ENCODE results near the gene DGKB. TPM values are rescaled to one million over a fixed set of nuclear protein-coding genes. Genes with fewer than 3 reads are reported as not detected.

Gene DGKB
- total RNA-seq, 1 donor from 2014 or later = 0.32 TPM

DNA sequence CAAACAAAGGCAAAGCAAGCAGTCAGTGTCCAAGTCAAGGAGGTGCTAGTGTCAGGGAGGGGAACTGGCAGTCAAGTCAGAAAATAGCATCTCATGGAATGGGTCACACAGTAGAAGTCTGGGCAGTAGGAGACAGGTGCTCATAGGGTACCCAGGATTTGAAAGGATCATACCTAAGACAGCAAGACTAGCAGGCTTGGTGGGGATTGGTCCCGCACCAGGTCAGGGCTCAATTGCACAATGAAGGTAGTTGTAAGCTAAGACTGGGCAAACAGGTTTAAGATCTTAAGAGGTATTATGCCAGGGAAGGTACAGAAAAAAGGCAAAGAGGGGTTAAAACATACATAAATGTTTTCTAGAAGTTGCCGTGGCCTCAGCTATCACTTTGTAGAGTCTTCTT lies 731.7 kb downstream of the DGKB start:
- H3K27ac Mint-ChIP-seq (ENCODE audit: unreplicated experiment) = no peak overlapping the region
- no peaks in the 10 kb centered on the region for H3K4me1 Mint-ChIP-seq (ENCODE audit: unreplicated experiment)
- H3K9me3 Mint-ChIP-seq (ENCODE audit: unreplicated experiment) = peaks cover 10% of the 10 kb centered on the region
- DNase-seq (ENCODE audit: extremely low spot score, unreplicated experiment) = no peak
- no peaks in the 10 kb centered on the region for H3K27me3 Mint-ChIP-seq (ENCODE audit: unreplicated experiment)
- H3K36me3 Mint-ChIP-seq (ENCODE audit: unreplicated experiment) = no peaks in the 10 kb centered on the region
- H3K4me3 Mint-ChIP-seq (ENCODE audit: unreplicated experiment) = no peak overlapping the region
- TF ChIP-seq, protein P1, sequence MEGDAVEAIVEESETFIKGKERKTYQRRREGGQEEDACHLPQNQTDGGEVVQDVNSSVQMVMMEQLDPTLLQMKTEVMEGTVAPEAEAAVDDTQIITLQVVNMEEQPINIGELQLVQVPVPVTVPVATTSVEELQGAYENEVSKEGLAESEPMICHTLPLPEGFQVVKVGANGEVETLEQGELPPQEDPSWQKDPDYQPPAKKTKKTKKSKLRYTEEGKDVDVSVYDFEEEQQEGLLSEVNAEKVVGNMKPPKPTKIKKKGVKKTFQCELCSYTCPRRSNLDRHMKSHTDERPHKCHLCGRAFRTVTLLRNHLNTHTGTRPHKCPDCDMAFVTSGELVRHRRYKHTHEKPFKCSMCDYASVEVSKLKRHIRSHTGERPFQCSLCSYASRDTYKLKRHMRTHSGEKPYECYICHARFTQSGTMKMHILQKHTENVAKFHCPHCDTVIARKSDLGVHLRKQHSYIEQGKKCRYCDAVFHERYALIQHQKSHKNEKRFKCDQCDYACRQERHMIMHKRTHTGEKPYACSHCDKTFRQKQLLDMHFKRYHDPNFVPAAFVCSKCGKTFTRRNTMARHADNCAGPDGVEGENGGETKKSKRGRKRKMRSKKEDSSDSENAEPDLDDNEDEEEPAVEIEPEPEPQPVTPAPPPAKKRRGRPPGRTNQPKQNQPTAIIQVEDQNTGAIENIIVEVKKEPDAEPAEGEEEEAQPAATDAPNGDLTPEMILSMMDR (IDR thresholded peaks at IDR 0.05) = no peak

GRCh38 chr7:14158111-14158510 lies 744.4 kb downstream of the DGKB start:
- H3K27ac Mint-ChIP-seq (ENCODE audit: unreplicated experiment) = no peak overlapping the region
- no peaks in the 10 kb centered on the region for H3K36me3 Mint-ChIP-seq (ENCODE audit: unreplicated experiment)
- no peaks in the 10 kb centered on the region for H3K27me3 Mint-ChIP-seq (ENCODE audit: unreplicated experiment)
- no peaks in the 10 kb centered on the region for H3K4me1 Mint-ChIP-seq (ENCODE audit: unreplicated experiment)
- H3K9me3 Mint-ChIP-seq (ENCODE audit: unreplicated experiment) = no peaks in the 10 kb centered on the region
- H3K4me3 Mint-ChIP-seq (ENCODE audit: unreplicated experiment) = no peak overlapping the region
- TF ChIP-seq, protein P1 (IDR thresholded peaks at IDR 0.05) = no peak
- no peak for DNase-seq (ENCODE audit: extremely low spot score, unreplicated experiment)

GRCh38 chr7:14156436-14156835 lies 746.1 kb downstream of the DGKB start:
- Mint-ChIP-seq H3K36me3 (ENCODE audit: unreplicated experiment) (no peaks in the 10 kb centered on the region), H3K4me1 (ENCODE audit: unreplicated experiment) (no peaks in the 10 kb centered on the region), H3K4me3 (ENCODE audit: unreplicated experiment) (no peak overlapping the region), H3K27me3 (ENCODE audit: unreplicated experiment) (no peaks in the 10 kb centered on the region), H3K27ac (ENCODE audit: unreplicated experiment) (no peak overlapping the region), H3K9me3 (ENCODE audit: unreplicated experiment) (no peaks in the 10 kb centered on the region)
- DNase-seq (ENCODE audit: extremely low spot score, unreplicated experiment) = no peak
- TF ChIP-seq, protein P1 (IDR thresholded peaks at IDR 0.05) = no peak

GRCh38 chr7:14148974-14149373 lies 753.6 kb downstream of the DGKB start:
- Mint-ChIP-seq H3K36me3 (ENCODE audit: unreplicated experiment) (no peaks in the 10 kb centered on the region), H3K27ac (ENCODE audit: unreplicated experiment) (no peak overlapping the region), H3K4me3 (ENCODE audit: unreplicated experiment) (no peak overlapping the region), H3K9me3 (ENCODE audit: unreplicated experiment) (no peaks in the 10 kb centered on the region), H3K27me3 (ENCODE audit: unreplicated experiment) (peaks cover 15% of the 10 kb centered on the region), H3K4me1 (ENCODE audit: unreplicated experiment) (no peaks in the 10 kb centered on the region)
- DNase-seq (ENCODE audit: extremely low spot score, unreplicated experiment) = no peak
- TF ChIP-seq, protein P1 (IDR thresholded peaks at IDR 0.05) = no peak

DNA sequence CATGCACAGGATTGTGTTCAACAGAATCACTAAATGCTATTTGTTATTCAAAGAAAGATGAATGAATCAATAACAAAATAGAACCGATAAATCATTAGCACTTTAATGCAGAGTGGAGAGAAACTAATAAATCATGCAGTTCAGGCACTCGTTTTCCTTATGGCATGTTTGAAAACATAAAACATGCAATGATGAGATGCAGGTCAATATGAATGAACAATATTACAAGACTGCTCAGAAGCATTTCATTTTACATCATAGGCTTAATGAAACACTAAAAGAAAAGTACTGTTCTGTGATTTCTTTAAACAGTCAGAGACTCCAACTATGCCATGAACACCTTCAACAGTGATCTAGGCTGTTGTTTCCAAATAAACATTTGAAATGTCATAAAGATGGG lies 755.0 kb downstream of the DGKB start:
- Mint-ChIP-seq H3K9me3 (ENCODE audit: unreplicated experiment) (no peaks in the 10 kb centered on the region), H3K27ac (ENCODE audit: unreplicated experiment) (no peak overlapping the region), H3K4me3 (ENCODE audit: unreplicated experiment) (no peak overlapping the region), H3K27me3 (ENCODE audit: unreplicated experiment) (peaks cover 15% of the 10 kb centered on the region), H3K36me3 (ENCODE audit: unreplicated experiment) (no peaks in the 10 kb centered on the region), H3K4me1 (ENCODE audit: unreplicated experiment) (no peaks in the 10 kb centered on the region)
- no peak for DNase-seq (ENCODE audit: extremely low spot score, unreplicated experiment)
- TF ChIP-seq, protein P1 (IDR thresholded peaks at IDR 0.05) = no peak

Data from osteocyte (in vitro differentiated cells).